ENCODE data around the gene IFNGR2.
A peak's percentile ranks its signal among the peaks of the same experiment; 100 is the strongest.
"Not testable (repeated sequence)": the region's sequence is repeated elsewhere in the genome, so short reads cannot be mapped to it uniquely, and the experiment has no call there.

The IFNGR2 gene

GRCh38 chr21:33377221-33377920 is 25.8 kb upstream of the IFNGR2 start:
- DNase-seq (ENCODE audit: low read depth) = no peak

DNA sequence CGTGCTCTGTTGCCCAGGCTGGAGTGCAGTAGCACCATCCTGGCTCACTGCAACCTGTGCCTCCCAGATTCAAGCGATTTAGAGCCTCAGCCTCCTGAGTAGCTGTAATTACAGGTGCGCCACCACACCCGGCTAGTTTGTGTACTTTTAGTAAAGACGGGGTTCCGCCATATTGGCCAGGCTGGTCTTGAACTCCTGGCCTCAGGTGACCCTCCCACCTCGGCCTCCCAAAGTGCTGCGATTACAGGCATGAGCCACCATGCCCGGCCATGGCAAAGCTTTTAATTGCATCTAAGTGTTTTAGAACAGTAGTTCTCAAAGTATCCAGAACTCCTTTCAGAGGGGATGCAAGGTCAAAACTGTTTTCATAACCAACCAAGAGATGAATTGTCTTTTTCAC is 25.1 kb upstream of the IFNGR2 start:
- DNase-seq (ENCODE audit: low read depth) = no peak

DNA sequence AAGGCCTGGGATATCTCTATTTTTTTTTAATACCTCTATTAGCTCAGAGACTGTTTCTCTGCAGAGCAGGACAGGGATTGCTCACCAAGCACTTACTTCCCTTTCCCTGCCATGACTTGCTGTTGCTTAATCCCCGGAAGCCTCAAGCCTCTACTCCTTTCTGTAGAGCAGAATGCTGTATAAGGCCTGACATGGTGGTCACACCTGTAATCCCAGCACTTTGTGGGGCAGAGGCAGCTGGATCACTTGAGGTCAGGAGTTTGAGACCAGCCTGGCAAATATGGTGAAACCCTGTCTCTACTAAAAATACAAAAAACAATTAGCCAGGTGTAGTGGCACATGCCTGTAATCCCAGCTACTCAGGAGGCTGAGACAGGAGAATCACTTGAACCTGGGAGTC is 23.3 kb upstream of the IFNGR2 start:
- not testable (repeated sequence) for DNase-seq (ENCODE audit: low read depth)

DNA sequence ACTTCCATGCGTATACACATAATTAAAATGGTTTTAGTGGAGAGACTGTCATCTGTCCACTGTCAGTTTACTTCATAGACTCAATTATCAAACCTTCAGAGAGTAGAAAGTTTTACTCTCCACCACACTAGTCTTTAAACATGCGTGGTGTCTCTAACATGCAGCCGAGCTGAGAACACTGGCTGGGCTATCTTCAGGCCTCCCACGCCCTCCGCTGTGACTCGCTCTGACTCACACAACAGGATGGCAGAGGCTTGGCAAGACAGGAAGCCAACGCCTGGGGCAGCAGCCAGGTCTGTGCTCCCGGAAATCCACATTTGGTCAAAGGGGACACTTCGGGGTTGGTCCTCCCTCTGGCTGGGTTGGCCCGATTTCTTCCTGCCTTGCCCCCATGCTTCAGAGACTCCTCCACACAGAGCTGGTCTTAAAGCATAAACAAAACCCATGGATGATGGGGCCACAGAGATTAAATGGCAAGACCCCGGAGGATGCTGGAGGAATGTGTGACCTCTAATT is 22.7 kb upstream of the IFNGR2 start:
- peak; percentile 63 for DNase-seq (ENCODE audit: low read depth)

DNA sequence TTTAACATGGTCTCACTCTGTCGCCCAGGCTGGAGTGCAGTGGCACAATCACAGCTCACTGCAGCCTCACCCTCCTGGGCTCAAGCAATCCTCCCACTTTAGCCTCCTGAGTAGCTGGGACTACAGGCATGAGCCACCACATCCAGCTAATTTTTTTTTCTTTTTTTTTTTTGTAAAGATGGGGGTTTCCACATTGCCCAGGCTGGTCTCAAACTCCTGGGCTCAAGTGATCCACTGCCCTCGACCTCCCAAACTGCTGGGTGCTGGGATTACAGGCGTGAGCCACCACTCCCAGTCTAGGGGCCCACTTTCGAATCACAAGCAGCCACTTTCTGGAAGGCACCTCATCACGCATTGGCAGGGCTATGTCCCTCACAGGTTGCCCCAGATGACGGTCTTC is 21.8 kb upstream of the IFNGR2 start:
- not testable (repeated sequence) for DNase-seq (ENCODE audit: low read depth)

DNA sequence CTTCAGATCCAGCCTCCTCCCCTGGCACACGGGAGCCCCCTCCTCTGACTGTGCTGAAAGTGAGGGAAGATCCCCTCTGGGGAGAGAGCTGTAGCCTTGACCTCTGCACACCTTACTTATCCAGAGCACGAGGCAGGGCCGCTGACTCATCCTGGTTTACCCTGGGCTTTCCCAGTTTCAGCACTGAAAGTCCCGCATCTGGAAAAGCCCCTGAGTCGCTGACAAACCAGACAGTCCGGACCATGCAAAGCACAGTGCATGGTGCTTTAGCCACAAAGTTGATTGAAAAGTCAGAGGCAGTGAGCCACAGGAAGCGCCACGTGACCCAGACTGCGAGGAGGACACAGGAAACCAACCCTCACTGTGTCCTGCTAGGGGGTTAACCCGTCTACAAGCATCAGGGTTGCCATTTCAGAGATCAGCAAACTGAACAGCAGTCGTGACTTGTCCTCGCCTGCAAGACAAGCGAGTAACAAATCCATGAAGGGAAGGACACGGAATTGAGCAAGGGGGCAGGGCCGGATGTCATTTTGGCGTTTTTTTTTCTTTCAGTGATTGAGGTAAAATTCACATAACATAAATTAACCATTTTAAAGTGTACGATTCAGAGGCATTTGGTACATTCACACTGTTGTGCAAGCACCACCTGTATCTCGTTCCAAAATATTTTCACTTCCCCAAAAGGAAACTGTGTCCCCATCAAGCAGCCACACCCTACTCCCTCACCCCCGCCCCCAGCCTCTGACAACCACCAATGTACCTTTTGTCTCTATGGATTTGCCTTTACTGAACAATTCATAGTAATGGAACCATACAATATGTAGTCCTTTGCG is 19.9 kb upstream of the IFNGR2 start:
- peak; percentile 28 for DNase-seq (ENCODE audit: low read depth)

GRCh38 chr21:33384841-33385331 is 18.3 kb upstream of the IFNGR2 start:
- no peak for DNase-seq (ENCODE audit: low read depth)

DNA sequence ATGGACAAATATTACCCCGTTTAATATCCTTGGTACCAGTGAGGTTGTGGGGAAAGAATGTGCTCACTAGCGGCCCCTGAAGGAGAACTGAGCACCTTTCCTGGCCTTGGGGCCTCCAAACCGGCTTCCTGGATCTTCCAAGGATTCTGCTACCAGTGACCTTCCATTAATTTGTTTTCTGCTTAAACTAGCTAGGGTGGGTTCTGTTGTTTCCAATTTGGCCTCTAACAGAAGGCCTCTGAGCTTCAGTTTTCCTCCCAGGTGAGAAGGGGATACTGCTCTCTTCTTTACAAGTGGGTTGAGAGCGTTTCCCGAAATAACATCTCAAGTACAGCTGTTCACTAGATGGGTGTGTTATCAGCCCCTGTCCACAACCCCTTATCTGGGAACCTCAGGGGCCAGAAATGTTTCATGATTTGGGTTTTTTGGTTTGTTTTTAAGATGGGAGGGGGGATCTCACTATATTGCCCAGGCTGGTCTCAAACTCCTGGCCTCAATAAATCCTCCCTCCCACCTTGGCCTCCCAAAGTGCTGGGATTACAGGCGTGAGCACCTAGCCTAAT is 16.9 kb upstream of the IFNGR2 start:
- no peak for DNase-seq (ENCODE audit: low read depth)

DNA sequence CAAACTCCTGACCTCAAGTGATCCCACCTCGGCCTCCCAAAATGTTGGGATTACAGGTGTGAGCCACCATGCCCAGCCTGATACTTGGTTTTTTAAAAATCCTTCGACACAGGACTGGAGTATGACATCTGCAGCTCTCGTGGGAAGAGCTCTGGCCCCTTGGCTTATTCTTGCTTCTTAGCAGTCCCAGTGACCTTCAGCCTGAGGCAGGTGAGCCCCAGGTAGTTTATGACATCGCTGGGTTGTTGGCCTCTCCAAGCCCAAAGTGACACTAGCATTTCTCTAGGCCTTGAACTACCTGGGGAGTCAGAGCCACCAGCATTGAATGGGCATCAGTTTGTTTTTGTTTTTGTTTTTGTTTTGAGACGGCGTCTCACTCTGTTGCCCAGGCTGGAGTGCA is 15.9 kb upstream of the IFNGR2 start:
- no peak for DNase-seq (ENCODE audit: low read depth)

- DNase-seq (ENCODE audit: low read depth) = no peak
Observed at GRCh38 chr21:33388188-33388587, 15.0 kb upstream of the IFNGR2 start.

DNA sequence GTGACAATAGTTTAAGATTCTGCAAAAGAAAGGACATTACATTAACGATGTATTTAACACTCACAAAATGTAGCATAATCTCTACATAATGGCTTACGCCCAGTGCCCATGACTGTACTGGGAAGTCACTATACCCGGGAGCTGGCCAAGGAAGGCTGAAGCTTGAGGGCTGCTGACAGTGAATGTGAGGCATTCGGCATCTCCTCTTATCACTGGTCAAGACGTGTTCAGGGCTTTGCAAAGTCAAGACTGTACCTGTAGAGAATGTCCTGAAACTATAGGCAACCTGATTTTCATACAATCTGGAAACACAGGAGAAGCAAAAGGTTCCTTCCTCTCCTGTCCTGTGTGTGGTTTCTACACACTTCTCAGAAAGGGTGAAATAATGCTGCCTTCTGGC is 12.7 kb upstream of the IFNGR2 start:
- no peak for DNase-seq (ENCODE audit: low read depth)

DNA sequence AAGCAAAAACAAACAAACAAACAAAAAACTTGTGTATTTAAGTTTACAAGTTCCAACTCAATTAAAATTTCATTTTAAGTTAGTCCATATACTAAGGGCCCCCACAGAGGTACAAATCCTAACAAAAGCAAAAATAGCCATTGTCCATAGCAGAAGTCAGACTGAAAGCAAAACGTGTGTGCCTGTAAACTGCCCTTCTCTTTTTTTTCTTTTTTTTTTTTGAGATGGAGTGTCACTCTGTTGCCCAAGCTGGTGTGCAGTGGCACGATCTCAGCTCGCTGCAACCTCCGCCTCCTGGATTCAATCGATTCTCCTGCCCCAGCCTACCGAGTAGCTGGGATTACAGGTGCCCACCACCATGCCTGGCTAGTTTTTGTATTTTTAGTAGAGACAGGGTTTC is 11.6 kb upstream of the IFNGR2 start:
- no peak for DNase-seq (ENCODE audit: low read depth)

DNA sequence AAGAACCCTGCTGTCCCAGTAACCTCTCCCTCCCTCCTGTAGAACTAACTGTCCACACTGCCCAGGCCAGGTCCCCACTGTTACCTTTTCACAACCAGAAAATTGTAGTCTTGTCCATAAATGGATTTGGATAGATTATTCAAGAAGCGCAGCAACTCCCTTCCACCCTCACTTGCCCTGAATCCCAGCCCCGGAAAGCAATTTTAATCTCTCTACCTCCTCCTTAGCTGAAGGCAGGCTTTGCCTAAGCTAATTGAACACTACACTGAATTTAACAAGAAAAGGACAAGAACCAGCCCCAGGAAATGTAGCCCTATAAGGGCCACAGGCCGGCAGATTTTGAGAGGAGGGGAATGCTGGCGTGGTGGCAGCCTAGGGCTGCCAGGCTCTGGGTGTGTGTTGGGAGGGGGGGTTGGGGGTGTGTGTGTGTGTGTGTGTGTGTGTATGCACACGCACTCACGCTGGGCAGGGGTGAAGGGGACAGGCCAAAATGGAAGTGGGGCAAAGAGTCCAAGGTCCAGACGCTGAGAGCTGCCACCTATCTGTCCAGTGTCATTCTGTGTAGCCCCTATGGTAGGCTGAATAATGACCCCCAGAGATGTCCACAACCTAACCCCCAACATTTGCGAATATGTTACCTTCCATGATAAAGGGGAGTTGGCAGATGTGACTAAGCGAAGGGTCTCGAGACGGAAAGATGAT is 10.8 kb upstream of the IFNGR2 start:
- DNase-seq (ENCODE audit: low read depth) = no peak

- DNase-seq (ENCODE audit: low read depth) = no peak
Observed at GRCh38 chr21:33393348-33393747, 9.9 kb upstream of the IFNGR2 start.

DNA sequence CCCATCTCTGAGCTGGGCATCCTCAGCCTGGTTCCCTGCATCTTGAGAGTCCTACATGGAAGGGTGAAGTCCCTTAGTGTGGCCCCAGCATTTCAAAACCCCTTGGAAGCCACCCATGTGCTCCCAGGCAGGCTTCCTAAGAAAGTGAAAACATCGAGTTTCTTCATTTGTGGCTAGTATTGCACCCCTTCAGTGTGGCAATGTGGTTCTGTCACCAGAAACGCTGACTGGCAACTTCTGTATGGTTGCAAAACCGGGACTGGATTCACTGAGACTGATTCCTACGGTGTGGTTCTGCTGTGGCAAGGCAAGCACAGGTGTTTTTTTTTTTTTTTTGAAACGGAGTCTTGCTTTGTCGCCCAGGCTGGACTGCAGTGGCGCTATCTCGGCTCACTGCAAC is 9.0 kb upstream of the IFNGR2 start:
- DNase-seq (ENCODE audit: low read depth) = no peak

- DNase-seq (ENCODE audit: low read depth) = no peak
Observed at GRCh38 chr21:33395891-33396331, 7.3 kb upstream of the IFNGR2 start.

DNA sequence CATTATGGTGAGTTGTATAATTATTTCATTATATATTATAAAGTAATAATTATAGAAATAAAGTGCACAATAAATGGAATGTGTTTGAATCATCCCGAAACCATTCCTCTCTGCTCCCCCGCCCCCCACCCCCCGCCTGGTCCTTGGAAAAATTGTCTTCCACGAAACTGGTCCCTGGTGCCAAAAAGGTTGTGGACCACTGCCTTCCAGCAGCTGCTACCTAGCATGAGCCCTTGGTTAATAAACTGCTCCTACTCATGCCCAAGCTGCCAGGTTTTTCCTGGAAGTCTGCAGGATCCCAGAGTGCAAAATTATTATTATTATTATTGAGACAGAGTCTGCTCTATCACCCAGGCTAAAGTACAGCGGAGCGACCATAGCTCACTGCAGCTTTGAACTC is 6.8 kb upstream of the IFNGR2 start:
- DNase-seq (ENCODE audit: low read depth) = no peak

- no peak for DNase-seq (ENCODE audit: low read depth)
Observed at GRCh38 chr21:33396951-33397350, 6.3 kb upstream of the IFNGR2 start.

GRCh38 chr21:33397717-33398116 is 5.5 kb upstream of the IFNGR2 start:
- DNase-seq (ENCODE audit: low read depth) = no peak

DNA sequence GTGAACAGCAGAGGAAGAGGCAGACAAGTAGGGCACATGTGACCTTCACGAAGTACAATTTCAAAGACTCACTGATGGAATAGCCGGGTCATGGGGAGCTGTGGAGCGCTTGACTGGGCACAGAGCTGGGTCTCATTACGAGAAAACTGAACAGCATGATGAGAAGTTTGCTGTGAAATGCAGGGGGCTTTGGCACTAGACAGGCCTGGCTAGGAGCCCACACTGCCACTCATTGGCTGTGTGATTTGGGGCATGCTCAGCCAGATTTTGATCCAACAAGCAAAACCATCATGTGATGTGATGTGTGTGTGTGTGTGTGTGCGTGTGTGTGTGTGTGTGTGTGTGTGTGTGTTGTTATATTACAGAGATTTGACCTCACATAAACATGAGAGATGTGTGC is 4.9 kb upstream of the IFNGR2 start:
- DNase-seq (ENCODE audit: low read depth) = no peak

- no peak for DNase-seq (ENCODE audit: low read depth)
Observed at GRCh38 chr21:33401630-33401992, 1.6 kb upstream of the IFNGR2 start.

Measured in stimulated activated CD8-positive, alpha-beta memory T cell treated with anti-CD3 and anti-CD28 coated beads, Interleukin-15, amount 100 ng/mL, for 1 hour (primary cell).